PC-3 (cell line): ENCODE results near the gene TMEM255B. TPM values are rescaled to one million over a fixed set of nuclear protein-coding genes. Genes with fewer than 3 reads are reported as not detected.
A peak's percentile ranks its signal among the peaks of the same experiment; 100 is the strongest.

Experiments
- ATAC-seq: fragments of 200-7000 bp; cut with Tn5 transposase; 2 replicates; pipeline ENCODE4 v1.9.1; 2020; ENCODE audit warnings: mild to moderate bottlenecking, moderate library complexity
- BruUV-seq: library from RNA; stranded (reverse); fragments of 400-500 nt; replicated peaks from 2 replicates; lab custom pipeline; 2021; lab: Mats Ljungman, UMichigan
- CTCF ChIA-PET: fragments of 300-600 bp; sonication (Branson Sonifier 250); formaldehyde crosslinking; loops from one replicate; lab custom pipeline; 2022; ENCODE audit warnings: antibody characterized with exemption; lab: Charles Lee
- POLR2A ChIA-PET: fragments of 300-600 bp; sonication (Branson Sonifier 250); formaldehyde crosslinking; loops from one replicate; lab custom pipeline; 2022; ENCODE audit warnings: antibody characterized with exemption; ENCODE audit not compliant: unreplicated experiment; lab: Charles Lee
- DNase-seq: peaks from one replicate; pipeline ENCODE4 v3.0.0-alpha.2; 2015
- H2AFZ ChIP-seq: fragments of 300-600 bp; sonication (generic); 2 replicates; pipeline ENCODE4 v1.6.0; 2016; ENCODE audit warnings: antibody characterized with exemption, low read length
- H3F3A ChIP-seq: fragments of 300-600 bp; sonication (generic); one replicate; pipeline ENCODE4 v1.6.0; 2017; ENCODE audit warnings: antibody characterized with exemption, low read length, control low read depth, mild to moderate bottlenecking; ENCODE audit not compliant: unreplicated experiment
- H3K27ac ChIP-seq: fragments of 300-600 bp; sonication (generic); 2 replicates; pipeline ENCODE4 v1.5.1; 2016; ENCODE audit warnings: mild to moderate bottlenecking, low read length
- H3K27me3 ChIP-seq: fragments of 300-600 bp; sonication (generic); 2 replicates; pipeline ENCODE4 v1.6.1; 2016; ENCODE audit warnings: low read length, mixed read lengths
- H3K36me3 ChIP-seq: fragments of 300-600 bp; sonication (generic); 2 replicates; pipeline ENCODE4 v1.6.1; 2016; ENCODE audit warnings: low read depth, mixed run types, low read length, mixed read lengths
- H3K4me1 ChIP-seq: fragments of 300-600 bp; sonication (generic); 2 replicates; pipeline ENCODE4 v1.5.1; 2016; ENCODE audit warnings: low read length; ENCODE audit not compliant: insufficient read depth
- H3K4me2 ChIP-seq: fragments of 300-600 bp; sonication (generic); 2 replicates; pipeline ENCODE4 v1.6.0; 2016; ENCODE audit warnings: low read length
- H3K4me3 ChIP-seq: fragments of 300-600 bp; sonication (generic); 2 replicates; pipeline ENCODE4 v1.5.1; 2016; ENCODE audit warnings: mild to moderate bottlenecking, low read length, mixed read lengths
- H3K79me2 ChIP-seq: fragments of 300-600 bp; sonication (generic); 2 replicates; pipeline ENCODE4 v1.6.1; 2017; ENCODE audit warnings: low read length, mixed read lengths
- H3K9ac ChIP-seq: fragments of 300-600 bp; sonication (generic); 2 replicates; pipeline ENCODE4 v1.6.0; 2016; ENCODE audit warnings: mild to moderate bottlenecking, low read length
- H3K9me2 ChIP-seq: fragments of 300-600 bp; sonication (generic); replicated peaks from 2 replicates; pipeline ENCODE4 v1.6.1; 2016; ENCODE audit warnings: mixed run types, low read length, mixed read lengths
- H3K9me3 ChIP-seq: fragments of 300-600 bp; sonication (generic); 2 replicates; pipeline ENCODE4 v1.6.1; 2016; ENCODE audit warnings: low read length, mixed read lengths
- H4K20me1 ChIP-seq: fragments of 300-600 bp; sonication (generic); 2 replicates; pipeline ENCODE4 v1.6.1; 2016; ENCODE audit warnings: low read length, mixed read lengths
- EZH2 ChIP-seq: fragments of 300-600 bp; sonication (generic); IDR thresholded peaks from one replicate; pipeline ENCODE4 v1.6.1; 2017; ENCODE audit warnings: antibody characterized with exemption, mild to moderate bottlenecking, low read length; ENCODE audit not compliant: unreplicated experiment
- EZH2phosphoT487 ChIP-seq: fragments of 300-600 bp; sonication (generic); IDR thresholded peaks from 2 replicates; pipeline ENCODE4 v1.6.1; 2018; ENCODE audit warnings: mild to moderate bottlenecking, antibody characterized with exemption, low read length, borderline replicate concordance
- intact Hi-C: fragments of 100-400 bp; cut with micrococcal nuclease; formaldehyde crosslinking; loops from 2 replicates; pipeline ENCODE4 v1.9.0; 2023
- total RNA-seq: library from RNA; depleted of rRNA; stranded (reverse); fragments of >200 nt; gene quantifications from 2 replicates; pipeline ENCODE4 v1.2.3, GENCODE V29; 2014
- TF ChIP-seq, protein P1 (sequence below): fragments of 300-600 bp; sonication (generic); conservative IDR thresholded peaks from 2 replicates; pipeline ENCODE4 v1.5.1; 2017; ENCODE audit warnings: antibody characterized with exemption, low read depth, mild to moderate bottlenecking, low read length

The TMEM255B gene
- total RNA-seq, 1 experiment from 2014 or later, result 26.9 TPM

DNA sequence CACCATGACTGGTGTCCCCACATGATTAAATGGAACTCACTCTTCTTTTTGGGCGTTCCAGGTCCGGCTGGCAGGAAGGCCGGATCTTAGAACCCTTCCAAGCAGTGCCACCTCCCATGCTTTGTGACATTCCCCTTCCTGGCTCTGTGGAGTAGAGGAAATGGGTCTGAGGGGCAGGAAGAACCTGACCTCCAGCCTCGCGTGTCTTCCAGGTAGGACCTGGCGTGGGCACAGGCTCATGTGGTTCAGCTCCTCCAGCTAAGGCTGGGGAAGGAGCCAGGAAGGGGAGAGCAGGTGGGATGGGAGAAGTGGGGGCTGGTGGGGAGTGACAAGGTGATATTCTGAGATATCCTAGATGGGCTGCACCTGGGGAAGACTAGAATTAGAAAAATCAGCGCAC, 2.1 kb downstream of the TMEM255B start:
- H3K27me3 ChIP-seq, result no peaks in the 10 kb centered on the region
- DNase-seq (no peak), ATAC-seq (no peak)
- H3F3A ChIP-seq, result no peaks in the 10 kb centered on the region
- H2AFZ ChIP-seq, result no peak overlapping the region
- H3K9ac ChIP-seq, result no peak overlapping the region
- H3K4me3 ChIP-seq, result no peak overlapping the region
- H3K4me2 ChIP-seq, result peak overlapping the region; percentile 91; the same call in 1 of the 2 replicates
- H3K4me1 ChIP-seq, result peaks cover 22% of the 10 kb centered on the region
- TF ChIP-seq EZH2phosphoT487, result no peak
- TF ChIP-seq, protein P1, sequence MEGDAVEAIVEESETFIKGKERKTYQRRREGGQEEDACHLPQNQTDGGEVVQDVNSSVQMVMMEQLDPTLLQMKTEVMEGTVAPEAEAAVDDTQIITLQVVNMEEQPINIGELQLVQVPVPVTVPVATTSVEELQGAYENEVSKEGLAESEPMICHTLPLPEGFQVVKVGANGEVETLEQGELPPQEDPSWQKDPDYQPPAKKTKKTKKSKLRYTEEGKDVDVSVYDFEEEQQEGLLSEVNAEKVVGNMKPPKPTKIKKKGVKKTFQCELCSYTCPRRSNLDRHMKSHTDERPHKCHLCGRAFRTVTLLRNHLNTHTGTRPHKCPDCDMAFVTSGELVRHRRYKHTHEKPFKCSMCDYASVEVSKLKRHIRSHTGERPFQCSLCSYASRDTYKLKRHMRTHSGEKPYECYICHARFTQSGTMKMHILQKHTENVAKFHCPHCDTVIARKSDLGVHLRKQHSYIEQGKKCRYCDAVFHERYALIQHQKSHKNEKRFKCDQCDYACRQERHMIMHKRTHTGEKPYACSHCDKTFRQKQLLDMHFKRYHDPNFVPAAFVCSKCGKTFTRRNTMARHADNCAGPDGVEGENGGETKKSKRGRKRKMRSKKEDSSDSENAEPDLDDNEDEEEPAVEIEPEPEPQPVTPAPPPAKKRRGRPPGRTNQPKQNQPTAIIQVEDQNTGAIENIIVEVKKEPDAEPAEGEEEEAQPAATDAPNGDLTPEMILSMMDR, result no peak
- ChIA-PET CTCF (no interaction called here), POLR2A (no interaction called here)
- no peak overlapping the region for H3K27ac ChIP-seq
- no TSS peak for BruUV-seq
- H3K79me2 ChIP-seq, result peaks cover 25% of the 10 kb centered on the region
- H4K20me1 ChIP-seq, result no peaks in the 10 kb centered on the region
- no peaks in the 10 kb centered on the region for H3K36me3 ChIP-seq
- no peaks in the 10 kb centered on the region for H3K9me3 ChIP-seq
- H3K9me2 ChIP-seq, result no peaks in the 10 kb centered on the region
- intact Hi-C loops, result no loop called here

DNA sequence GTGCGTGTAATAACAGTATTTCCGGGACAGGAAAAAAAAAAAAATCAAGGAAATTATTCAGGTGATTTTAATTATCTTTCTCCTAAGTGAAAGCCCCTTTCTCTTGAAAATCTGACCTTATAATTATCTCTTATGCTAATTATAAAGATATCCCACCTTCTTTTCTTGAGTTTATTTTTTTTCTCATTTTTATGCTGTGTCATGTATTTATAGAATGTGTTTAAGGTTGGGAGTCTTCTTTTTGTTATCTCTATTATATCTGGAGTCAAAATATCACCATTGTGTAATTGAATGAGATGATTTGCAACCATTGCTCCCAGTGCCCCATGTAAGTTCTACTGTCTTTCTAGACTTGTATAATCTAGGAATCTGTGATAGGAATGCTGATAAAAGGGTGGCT, 3.0 kb downstream of the TMEM255B start:
- no TSS peak for BruUV-seq
- Histone ChIP-seq H3F3A (no peaks in the 10 kb centered on the region), H3K9me3 (no peaks in the 10 kb centered on the region), H3K4me2 (no peak overlapping the region), H4K20me1 (no peaks in the 10 kb centered on the region), H2AFZ (no peak overlapping the region), H3K36me3 (no peaks in the 10 kb centered on the region), H3K4me3 (no peak overlapping the region), H3K9ac (no peak overlapping the region), H3K27me3 (no peaks in the 10 kb centered on the region), H3K27ac (no peak overlapping the region), H3K4me1 (peaks cover 13% of the 10 kb centered on the region), H3K9me2 (no peaks in the 10 kb centered on the region), H3K79me2 (peaks cover 25% of the 10 kb centered on the region)
- no peak for ATAC-seq
- CTCF ChIA-PET, result no interaction called here
- intact Hi-C loops, result no loop called here
- no peak for DNase-seq
- no peak for TF ChIP-seq EZH2phosphoT487
- TF ChIP-seq, protein P1, result no peak
- no peak for TF ChIP-seq EZH2
- POLR2A ChIA-PET, result no interaction called here

DNA sequence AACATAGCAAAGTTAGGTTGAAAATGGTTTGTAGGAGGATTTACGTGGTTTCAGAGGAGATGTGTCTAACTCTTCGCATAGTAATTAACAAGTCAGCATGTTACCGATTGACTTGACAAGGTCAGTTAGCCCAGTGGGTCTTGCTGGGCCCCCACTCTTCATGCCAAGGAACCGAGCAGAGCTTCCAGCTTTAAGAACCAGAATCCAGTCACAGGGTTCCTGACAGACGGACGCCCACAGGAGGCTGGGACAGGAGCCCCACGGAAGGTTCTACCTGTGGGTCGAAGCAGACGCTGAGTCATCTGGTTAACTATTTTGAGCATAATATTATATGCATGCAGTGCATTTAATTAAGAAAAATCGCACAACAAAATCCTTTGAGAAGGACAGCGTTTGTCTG, 3.5 kb downstream of the TMEM255B start:
- H3K79me2 ChIP-seq, result peaks cover 25% of the 10 kb centered on the region
- H3K27me3 ChIP-seq, result no peaks in the 10 kb centered on the region
- intact Hi-C loops, result no loop called here

More for the DNA sequence above, 3.5 kb downstream of the TMEM255B start:
- H3K4me2 ChIP-seq, result no peak overlapping the region
- no peak overlapping the region for H2AFZ ChIP-seq
- no peak for ATAC-seq
- no TSS peak for BruUV-seq
- no peaks in the 10 kb centered on the region for H3K36me3 ChIP-seq
- H3K9me3 ChIP-seq, result no peaks in the 10 kb centered on the region
- H4K20me1 ChIP-seq, result no peaks in the 10 kb centered on the region
- TF ChIP-seq, protein P1, result no peak
- no peak for TF ChIP-seq EZH2phosphoT487
- no peak for TF ChIP-seq EZH2
- DNase-seq, result no peak
- H3K27ac ChIP-seq, result no peak overlapping the region
- CTCF ChIA-PET, result no interaction called here
- no peak overlapping the region for H3K4me3 ChIP-seq
- H3F3A ChIP-seq, result no peaks in the 10 kb centered on the region
- no peak overlapping the region for H3K9ac ChIP-seq
- H3K9me2 ChIP-seq, result no peaks in the 10 kb centered on the region
- H3K4me1 ChIP-seq, result peaks cover 11% of the 10 kb centered on the region
- POLR2A ChIA-PET, result no interaction called here
